Brain microvascular endothelial cell (primary cell): ENCODE results near the gene GSG1L.

Source experiments
- DNase-seq: peaks from one replicate; pipeline ENCODE4 v3.0.0-alpha.2; 2020
- H3K27ac ChIP-seq: fragments of 250-450 bp; sonication (Bioruptor Pico); 2 replicates; pipeline ENCODE4 v1.5.1; 2020; ENCODE audit warnings: mild to moderate bottlenecking, moderate library complexity
- H3K27me3 ChIP-seq: fragments of 250-450 bp; sonication (Bioruptor Pico); replicated peaks from 2 replicates; pipeline ENCODE4 v1.5.1; 2020; ENCODE audit warnings: mild to moderate bottlenecking
- H3K36me3 ChIP-seq: fragments of 250-450 bp; sonication (Bioruptor Pico); replicated peaks from 2 replicates; pipeline ENCODE4 v1.5.1; 2020; ENCODE audit warnings: mild to moderate bottlenecking
- H3K4me3 ChIP-seq: 2 replicates; pipeline ENCODE4 v1.5.1; 2011; ENCODE audit warnings: low read depth, mild to moderate bottlenecking, control low read depth, low read length, moderate library complexity
- in situ Hi-C: cut with HindIII; loops from 2 replicates; pipeline ENCODE4 v1.10.0; 2017; ENCODE audit warnings: low sequenced_read_pairs, low pct_ligation_motif_present
- TF ChIP-seq, protein P1 (sequence below): IDR thresholded peaks from 2 replicates; pipeline ENCODE4 v1.5.1; 2011; ENCODE audit warnings: low read depth, mild to moderate bottlenecking, moderate library complexity, low read length, control low read depth, inconsistent platforms; ENCODE audit errors: missing control alignments

GSG1L gene

DNA sequence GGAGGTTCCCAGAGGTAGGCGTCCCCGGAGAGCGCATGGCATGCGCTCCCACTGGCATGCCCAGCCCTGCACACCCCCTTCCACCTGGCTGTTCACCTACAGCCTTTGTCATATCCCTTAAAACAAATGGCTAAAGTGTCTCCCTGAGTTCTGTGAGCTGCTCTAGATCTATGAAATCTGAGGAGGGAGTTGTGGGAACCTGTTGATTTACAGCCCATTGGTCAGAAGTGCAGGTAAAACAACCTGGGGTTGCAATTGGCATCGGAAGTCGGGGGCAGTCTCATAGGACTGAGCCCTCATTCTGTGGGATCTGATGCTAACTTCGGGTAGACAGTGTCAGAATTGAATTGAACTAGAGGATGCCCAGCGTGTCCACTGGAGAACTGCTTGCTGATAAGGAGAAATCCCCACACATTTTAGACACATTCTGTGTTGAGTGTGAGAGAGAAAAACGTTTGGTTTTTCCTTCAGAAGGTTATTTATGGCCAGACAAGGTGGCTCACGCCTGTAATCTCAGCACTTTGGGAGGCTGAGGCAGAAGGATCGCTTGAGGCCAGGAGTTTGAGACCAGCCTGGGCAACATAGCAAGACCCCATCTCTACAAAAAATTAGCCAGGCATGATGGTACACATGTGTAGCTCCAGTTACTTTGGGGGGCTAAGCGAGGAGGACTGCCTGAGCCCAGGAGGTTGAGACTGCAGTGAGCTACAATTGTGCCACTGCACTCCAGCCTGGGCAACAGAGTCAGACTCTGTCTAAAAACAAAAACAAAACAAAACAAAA is 22.1 kb upstream of the GSG1L start:
- TF ChIP-seq, protein P1, sequence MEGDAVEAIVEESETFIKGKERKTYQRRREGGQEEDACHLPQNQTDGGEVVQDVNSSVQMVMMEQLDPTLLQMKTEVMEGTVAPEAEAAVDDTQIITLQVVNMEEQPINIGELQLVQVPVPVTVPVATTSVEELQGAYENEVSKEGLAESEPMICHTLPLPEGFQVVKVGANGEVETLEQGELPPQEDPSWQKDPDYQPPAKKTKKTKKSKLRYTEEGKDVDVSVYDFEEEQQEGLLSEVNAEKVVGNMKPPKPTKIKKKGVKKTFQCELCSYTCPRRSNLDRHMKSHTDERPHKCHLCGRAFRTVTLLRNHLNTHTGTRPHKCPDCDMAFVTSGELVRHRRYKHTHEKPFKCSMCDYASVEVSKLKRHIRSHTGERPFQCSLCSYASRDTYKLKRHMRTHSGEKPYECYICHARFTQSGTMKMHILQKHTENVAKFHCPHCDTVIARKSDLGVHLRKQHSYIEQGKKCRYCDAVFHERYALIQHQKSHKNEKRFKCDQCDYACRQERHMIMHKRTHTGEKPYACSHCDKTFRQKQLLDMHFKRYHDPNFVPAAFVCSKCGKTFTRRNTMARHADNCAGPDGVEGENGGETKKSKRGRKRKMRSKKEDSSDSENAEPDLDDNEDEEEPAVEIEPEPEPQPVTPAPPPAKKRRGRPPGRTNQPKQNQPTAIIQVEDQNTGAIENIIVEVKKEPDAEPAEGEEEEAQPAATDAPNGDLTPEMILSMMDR, result no peak
- no peaks in the 10 kb centered on the region for H3K27me3 ChIP-seq
- no peak overlapping the region for H3K27ac ChIP-seq
- in situ Hi-C loops, result no loop called here
- no peaks in the 10 kb centered on the region for H3K36me3 ChIP-seq
- H3K4me3 ChIP-seq, result no peak overlapping the region
- no peak for DNase-seq

DNA sequence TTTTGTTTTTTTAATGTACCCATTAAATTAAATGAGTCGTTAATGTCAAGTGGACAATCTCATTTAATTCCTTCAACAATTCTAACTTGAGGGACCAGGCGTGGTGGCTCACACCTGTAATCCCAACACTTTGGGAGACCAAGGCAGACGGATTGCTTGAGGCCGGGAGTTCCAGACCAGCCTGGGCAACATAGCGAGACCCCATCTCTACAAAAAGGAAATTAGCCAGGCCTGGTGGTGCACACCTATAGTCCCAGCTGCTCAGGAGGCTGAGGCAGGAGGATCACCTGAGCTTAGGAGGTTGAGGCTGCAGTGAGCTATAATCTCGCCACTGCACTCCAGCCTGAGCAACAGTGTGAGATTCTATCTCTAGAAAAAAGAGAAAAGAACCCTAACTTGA is 20.7 kb upstream of the GSG1L start:
- no peak for DNase-seq
- Histone ChIP-seq H3K4me3 (no peak overlapping the region), H3K36me3 (no peaks in the 10 kb centered on the region), H3K27me3 (no peaks in the 10 kb centered on the region), H3K27ac (no peak overlapping the region)
- TF ChIP-seq, protein P1, result no peak
- in situ Hi-C loops, result no loop called here

- Histone ChIP-seq H3K4me3 (no peak overlapping the region), H3K27me3 (no peaks in the 10 kb centered on the region), H3K27ac (no peak overlapping the region), H3K36me3 (no peaks in the 10 kb centered on the region)
- in situ Hi-C loops, result no loop called here
- no peak for DNase-seq
- TF ChIP-seq, protein P1, result no peak
These were observed 19.1 kb upstream of the GSG1L start for GRCh38 chr16:28082624-28083023.

GRCh38 chr16:28081391-28081968 is 18.0 kb upstream of the GSG1L start:
- in situ Hi-C loops, result no loop called here
- Histone ChIP-seq H3K36me3 (no peaks in the 10 kb centered on the region), H3K4me3 (no peak overlapping the region), H3K27me3 (no peaks in the 10 kb centered on the region), H3K27ac (no peak overlapping the region)
- TF ChIP-seq, protein P1, result no peak
- DNase-seq, result no peak

DNA sequence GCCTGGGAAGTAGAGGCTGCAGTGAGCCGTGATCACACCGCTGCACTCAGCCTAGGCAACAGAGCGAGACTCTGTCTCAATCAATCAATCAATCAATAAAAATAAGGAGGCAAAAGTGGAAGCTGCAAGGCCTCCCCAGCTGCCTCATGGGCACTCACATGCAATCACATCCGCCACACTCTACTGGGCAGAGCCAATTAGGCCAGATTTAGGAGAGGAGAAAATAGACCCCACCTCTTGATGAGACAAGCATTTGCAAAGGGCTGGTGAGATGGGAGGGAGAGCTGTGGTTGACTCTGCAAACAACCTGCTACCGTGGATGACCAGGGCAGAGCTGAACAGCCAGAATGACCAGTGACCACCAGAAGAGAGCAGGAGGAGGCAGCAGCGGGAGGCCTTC is 14.7 kb upstream of the GSG1L start:
- in situ Hi-C loops, result no loop called here
- DNase-seq, result no peak
- H3K27ac ChIP-seq, result no peak overlapping the region
- no peaks in the 10 kb centered on the region for H3K27me3 ChIP-seq
- H3K36me3 ChIP-seq, result no peaks in the 10 kb centered on the region
- no peak overlapping the region for H3K4me3 ChIP-seq
- TF ChIP-seq, protein P1, result no peak
